Left renal pelvis (tissue), 4 donors: ENCODE results near the gene SPATA20. TPM values are rescaled to one million over a fixed set of nuclear protein-coding genes. Genes with fewer than 3 reads are reported as not detected.

Experiments
- DNase-seq, 4 donors: peaks; one replicate each; pipeline ENCODE4 v3.0.0-alpha.2; 2013; ENCODE audit warnings: low read depth in 4 of 4, low spot score in 3 of 4
- polyA plus RNA-seq, 4 donors: library from polyadenylated mRNA; unstranded; fragments of 120-200 nt; gene quantifications; one replicate each; pipeline ENCODE4 v1.2.1, GENCODE V29; 2013; ENCODE audit not compliant: insufficient read length in 4 of 4

Gene SPATA20
- polyA plus RNA-seq, 4 donors: 29.4 to 70.4 (median 50.9) TPM

DNA sequence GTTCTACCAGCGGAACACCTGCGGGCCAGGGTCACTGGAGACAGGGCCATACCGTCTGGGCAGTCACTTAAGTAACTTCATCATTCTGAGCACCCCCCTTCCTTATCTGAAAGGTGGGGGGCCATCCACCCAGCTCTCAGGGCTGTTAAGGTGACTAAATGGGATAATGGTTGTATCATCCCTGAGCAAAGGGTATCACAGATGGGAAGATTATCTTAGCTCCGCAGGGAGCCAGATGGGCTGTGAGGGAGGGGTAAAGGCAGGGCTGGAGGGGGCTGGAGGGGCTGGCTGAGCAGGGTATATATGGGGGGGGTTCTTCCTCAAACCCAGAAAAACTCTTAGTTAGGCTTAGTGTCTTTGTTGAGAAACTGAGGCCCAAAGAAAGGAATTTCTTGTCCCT, 10.7 kb downstream of the SPATA20 start:
- DNase-seq: no peak

DNA sequence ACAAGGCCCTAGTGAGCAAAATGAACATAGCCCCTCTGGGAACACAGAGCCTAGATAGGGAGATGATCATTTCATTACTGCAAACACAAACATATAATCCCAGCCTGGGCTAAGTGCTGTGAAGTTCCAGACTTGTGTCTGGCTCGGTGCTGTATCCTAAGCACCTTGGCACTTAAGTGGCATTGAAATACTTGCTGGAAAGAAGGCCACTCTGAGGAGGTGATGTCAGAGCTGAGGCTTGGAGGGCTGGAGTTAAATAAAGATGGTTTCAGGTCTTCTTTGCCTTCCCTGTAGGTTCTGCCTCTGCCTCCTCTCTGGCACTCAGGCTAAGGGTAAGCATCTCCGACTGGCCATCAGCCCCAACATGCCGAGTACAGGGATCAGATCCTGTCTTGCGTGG, 11.1 kb downstream of the SPATA20 start:
- DNase-seq: no peak

DNA sequence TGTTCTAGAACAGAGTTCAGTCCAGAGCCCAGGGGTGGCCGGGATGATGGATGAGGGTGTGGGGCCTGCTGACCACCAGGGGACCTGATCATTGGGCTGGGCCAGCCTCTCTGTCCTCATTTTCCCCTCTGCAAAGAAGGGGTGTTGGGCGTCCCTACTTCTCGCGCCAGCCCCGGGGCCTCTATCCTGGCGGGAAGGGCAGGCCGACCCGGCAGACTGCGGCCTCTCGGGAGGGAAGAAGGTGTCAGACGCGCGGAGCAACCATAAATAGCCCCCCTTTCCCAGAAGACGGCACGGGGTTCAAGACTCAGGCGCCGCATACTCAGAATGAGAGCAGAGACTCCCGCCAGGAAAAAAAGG, 11.6 kb downstream of the SPATA20 start:
- DNase-seq: no peak

DNA sequence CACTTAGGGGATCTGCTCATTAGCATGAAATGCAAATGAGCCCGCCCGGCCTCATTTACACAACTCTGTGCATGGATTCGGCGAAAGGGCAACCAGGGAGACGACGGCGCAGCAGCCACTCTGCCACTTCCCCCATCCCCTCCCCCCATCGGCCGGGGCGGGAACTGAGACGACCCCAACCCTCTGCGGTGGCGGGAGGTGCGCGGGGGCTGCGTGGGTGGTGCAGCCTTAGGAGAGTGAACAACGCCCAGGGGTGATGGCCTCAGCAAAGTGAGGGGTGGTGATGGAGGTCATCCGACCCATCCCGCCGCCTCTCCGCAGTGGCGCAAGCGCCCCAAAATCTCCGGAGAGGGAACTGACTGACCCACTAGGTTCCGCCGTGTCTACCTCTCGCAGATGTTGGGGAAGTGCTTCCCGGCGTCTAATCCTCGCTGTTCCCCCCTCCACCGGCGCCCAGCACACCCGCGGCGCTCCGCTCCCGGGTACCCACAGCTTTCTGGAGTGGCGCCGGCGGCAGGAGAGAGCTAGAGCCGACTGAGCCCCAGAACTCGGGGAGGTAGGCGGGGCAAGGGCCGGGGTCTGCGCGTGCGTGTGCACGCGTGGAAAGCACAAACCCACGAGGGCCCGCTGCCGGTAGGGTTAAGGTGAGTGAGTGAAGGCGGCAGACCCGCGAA, 12.1 kb downstream of the SPATA20 start:
- DNase-seq: no peak

DNA sequence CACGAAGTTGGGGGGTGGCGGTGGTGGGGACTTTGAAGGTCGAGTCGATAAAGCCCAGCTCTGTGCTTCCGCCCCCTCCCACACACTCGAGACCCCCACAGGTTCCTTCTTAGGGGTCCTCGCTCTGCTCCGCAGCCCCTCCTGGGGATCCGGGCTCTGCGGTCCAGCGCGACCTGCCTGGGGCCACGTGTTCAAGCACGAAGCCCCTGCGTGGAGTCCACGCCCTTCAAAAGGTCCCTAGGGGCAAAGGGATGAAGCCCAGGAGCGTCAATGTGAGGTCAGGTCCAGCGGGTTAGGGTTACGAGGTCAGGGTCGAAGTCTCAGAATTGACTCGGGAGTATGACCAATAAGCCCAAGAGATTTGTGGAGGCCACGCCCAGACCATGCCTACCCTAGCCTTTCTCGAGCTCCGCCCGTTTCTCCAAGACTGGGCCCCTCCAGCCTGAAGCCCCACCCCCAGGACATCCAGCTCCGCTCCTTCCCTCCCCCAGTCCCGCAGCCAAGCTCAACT, 12.8 kb downstream of the SPATA20 start:
- DNase-seq: no peak

DNA sequence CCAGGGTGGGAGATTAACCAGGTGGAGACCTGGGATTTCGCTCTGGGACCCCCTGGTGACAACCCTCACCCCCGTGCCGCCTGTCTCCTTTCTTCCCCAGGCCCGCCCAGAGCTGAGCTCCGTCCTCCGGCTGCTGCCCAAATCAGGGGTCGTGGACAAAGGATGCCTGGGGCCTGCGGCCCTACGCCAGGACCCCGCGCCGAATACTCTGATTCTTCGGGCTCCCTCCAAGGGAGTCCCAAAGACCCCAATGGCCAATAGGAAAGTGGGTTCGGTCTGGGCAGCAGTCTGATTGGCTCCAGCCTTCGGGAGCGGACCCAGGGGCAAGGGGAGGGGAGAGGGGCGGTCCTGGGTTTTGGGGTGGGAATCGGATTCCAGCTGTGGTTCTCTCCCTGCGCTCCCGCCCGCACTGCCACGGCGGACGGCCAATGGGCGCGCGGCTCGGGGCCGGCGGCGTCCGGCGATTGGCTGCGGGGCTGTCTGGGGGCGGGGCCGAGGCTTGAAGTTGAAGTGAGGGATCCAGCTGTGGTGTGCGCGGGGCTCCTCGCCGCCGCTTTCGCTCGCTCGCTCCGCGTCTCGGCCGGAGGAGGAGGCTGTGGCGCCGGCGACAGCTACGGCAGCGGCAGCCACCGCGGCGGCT, 13.3 kb downstream of the SPATA20 start, which contains the start of gene CACNA1G:
Gene CACNA1G, plus strand, starts transcription at position 531 of the 640 bp plus-strand sequence. CDS start 745 bp downstream, outside the sequence.
- peak; percentile 72 to 84 (median 81) for DNase-seq

DNA sequence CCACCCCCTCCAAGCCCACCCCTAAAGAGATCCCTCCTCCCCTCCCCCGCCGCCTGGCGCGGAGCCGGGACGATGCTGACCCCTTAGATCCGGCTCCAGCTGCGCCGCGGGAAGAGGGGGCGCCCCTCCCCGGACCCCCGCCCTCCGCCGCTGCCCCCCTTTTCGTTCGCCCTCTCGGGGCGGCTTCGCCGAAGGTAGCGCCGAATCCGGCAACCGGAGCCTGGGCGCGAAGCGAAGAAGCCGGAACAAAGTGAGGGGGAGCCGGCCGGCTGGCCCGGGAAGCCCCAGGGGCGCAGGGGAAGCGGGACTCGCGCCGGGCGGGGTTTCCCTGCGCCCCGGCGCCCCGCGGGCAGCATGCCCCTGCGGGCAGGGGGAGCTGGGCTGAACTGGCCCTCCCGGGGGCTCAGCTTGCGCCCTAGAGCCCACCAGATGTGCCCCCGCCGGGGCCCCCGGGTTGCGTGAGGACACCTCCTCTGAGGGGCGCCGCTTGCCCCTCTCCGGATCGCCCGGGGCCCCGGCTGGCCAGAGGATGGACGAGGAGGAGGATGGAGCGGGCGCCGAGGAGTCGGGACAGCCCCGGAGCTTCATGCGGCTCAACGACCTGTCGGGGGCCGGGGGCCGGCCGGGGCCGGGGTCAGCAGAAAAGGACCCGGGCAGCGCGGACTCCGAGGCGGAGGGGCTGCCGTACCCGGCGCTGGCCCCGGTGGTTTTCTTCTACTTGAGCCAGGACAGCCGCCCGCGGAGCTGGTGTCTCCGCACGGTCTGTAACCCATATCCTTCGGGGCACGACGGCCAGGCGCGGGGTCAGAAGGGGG, 14.2 kb downstream of the SPATA20 start:
- no peak for DNase-seq

DNA sequence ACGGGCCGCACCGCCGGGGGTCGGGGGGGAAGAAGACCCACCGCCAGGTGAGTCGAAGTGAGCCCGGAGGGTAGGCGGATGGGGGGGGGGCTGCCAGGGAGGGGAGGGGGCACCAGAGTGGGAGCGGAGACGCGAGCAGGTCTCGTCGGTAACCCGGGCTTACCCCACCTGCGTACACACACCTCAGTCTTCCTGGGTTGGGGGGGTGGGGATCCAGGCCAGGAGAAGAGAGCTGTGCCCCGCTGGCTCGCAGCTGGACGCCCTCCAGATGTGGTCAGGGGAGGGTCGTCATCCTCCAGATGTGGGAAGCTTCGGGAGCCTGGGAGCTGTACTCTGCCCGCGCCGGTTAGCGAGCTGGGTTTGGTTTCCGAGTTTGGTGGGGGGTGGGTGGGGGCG, 14.8 kb downstream of the SPATA20 start:
- no peak for DNase-seq

DNA sequence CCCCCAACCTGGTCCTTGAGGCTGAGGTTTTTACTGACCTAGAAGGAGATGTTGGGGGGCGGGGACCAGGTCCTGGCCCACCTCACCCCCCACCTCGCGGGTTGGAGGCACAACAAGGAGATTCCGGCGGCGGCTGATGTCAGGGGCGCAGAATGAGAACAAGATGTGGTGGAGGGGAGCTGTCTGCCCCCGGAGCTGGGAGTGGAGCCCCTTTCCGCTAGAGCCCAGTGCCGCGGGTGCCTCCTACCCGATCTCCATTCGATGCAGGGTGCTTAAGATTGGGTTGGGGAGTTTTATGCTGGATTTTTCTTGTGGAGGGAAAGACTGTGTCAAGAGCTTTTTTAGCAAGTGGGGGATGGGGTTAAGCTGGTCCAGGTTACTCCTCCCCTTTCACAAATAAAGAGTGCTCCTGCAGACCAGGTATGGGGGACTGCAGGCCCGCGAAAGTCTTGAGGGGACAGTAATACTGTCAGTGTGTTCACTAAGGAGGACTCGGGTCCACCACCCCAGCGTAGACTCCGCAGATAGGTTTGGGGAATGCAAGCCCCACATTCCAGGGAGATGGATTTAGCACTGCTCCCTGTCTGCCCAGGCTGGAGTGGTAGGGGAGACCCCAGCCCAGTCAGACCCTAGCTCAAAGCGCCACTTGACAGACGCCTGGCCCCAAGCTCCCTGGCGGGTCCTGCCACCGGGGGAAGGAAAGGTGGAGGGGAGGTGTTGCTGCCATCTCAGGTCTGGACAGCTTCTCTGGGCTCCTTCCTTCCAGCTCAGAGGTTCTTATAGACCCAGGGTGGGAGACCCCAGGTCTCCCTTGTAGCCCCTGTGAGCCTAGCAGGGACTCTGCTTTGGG, 15.5 kb downstream of the SPATA20 start:
- no peak for DNase-seq

DNA sequence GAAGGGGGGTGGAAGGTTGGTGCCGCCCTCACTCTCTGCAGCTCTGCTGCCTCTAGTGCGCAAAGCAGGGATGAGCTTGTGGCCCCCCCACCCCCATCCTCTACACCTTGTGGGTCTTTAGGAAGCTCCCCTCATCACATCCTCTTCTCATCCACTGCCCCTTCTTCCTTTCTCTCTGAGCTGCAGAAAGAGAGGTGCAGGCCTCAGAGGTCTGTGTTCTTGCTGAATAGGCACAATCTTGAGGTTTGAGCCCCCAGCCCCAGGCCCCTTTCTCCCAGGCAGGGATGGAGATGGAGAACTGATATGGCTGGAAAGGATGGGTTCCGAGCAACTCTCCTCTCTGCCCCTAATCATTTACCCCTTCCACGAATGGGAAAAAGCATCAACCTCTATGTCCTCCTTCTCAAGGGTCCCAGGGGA, 16.1 kb downstream of the SPATA20 start:
- DNase-seq: no peak

DNA sequence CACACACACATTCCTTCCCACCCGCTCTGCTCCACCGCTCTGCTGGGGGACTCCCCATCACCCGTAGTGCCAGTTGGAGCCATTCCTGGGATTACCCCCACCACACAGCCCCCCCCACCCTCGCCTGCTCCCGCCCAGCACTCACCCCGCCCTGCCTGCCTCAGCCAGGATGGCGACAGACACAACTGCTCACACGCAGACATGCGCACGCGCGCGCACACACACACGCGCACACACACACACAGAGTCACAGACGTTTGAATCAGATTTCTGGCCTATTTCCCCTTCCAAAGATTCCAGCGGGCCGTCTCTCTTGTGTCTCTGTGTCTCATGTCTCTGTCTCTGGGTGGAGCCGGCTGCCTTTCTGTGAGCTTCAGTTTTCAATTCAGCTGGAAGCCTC, 17.9 kb downstream of the SPATA20 start:
- no peak for DNase-seq

DNA sequence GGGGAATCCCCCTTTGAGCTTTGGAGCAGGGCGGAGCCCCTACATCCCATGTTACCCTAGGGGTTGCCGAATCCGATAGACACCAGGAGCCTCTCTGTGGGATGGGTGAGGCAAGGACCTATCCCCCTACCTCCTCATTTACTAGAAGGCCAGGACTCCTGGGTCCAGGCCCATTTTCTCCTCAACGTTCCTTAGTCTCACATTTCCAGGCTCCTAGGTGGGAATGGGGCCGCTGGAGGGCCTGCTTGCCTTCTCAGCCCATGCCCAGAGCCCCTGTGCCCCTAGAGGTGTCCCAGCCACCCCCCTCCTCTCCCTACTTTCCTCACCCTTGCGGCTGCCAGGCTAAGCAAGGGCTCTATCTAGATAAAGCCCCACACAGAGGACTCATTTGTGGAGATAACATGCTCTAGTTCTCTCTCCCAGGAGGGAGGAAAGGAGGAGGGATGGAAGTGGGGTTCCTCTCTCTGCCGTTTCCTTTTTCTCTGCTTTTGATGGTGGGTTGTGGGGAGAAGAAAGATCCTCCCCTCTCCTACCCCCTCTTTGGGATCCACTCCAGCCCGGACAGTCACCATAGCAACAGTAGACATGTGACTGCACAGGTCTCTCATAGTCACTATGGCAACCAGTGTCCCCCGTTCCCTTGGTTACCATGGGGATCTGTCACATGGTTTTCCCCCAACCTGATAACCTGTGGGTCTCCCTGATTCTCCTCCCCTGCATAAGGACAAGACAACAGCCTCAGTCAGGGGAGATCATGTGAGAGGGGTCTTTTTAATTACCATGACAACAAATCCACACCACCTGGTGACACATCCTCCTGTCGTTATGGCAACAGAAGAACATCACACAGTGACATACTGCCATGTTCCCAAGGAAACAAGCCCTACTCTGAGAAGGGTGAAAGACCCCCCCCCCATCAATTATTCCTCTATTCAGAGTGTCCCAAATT, 18.7 kb downstream of the SPATA20 start:
- no peak for DNase-seq

DNA sequence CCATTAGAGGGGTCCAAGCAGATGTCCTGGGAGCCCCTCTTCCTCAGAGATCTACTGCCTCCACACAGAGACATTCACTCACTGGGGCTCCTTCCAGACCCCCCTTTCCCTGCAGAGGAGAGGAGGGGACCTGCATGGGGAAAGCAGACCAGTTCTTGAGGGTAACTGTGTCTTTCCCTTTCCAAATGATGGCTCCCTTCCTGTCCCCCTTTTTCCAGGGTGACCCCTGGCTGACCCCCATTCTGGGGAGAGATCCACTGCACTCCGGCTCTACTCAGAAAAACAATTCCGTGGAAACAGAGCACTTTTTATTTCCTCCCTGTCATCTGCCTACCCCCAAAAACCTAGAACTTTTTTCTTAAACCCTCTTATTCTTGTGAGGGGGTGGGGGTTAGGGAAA, 19.9 kb downstream of the SPATA20 start:
- DNase-seq: no peak

DNA sequence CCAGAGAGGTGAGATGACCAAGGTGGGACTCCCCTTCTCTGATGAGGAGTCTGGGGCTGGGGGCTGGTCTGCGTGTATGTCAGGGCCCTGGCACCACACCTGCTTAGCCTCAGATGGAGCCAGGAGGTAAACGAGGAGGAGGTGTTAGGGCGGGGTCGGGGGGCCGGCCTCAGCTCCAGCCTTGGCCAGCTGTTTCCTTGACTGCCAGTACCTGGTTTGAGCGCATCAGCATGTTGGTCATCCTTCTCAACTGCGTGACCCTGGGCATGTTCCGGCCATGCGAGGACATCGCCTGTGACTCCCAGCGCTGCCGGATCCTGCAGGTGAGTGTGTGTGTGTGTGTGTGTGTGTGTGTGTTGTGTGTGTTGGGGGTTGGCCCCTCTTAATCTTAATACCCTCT, 21.7 kb downstream of the SPATA20 start:
- DNase-seq: no peak

DNA sequence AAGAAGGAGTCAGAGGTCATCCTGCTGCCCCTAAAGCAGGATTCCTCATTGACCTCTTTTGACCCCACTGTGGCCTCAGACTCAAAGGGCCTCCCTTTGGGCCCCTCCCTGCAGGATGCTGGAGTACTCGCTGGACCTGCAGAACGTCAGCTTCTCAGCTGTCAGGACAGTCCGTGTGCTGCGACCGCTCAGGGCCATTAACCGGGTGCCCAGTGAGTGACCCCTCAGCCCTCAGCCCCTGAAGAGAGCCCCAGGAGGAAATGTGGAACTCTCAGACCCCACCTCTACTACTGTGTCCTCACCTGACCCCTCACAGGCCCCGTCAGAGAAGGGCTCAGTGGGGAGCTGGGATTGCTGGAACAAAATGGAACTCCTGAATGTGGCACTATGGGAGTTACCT, 22.6 kb downstream of the SPATA20 start:
- DNase-seq: no peak

DNA sequence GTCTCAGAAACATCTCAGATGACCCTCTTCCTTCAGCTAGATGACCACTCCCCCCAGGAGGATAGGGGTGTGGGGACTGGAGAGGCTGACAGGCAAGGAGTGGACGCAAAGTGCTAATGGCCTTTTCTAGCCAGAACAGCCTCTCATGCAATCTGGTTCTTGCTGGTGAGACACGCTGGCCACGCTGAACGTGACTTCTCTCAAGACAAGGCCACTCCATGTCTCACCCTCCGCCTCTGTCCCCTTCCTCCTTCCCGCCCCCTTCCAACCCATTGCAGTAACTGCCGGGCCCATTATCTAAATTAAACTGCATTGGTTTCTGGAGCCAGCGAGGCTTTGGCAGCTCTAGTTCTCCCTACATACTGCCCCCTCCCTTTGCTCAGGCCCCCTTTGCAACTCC, 23.1 kb downstream of the SPATA20 start:
- no peak for DNase-seq

DNA sequence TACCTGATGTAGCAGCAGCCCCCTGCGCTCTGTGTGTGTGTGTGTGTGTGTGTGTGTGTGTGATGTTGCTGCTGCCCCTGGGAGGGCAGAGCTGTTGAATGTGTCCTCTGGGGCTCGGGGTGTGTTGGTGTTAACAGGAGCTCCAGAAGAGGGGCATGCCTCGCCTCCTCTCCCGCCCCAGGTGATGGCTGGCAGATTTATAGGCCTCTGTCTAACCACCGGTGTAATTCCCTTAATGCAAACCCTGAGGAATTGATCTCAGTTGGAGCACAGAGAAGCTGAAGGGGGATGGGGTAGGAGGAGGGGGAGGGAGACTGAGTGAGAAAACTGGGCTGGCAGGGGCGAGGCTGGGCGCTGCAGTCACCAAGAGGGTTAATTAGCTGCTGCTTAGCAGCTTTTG, 23.6 kb downstream of the SPATA20 start:
- DNase-seq: no peak

DNA sequence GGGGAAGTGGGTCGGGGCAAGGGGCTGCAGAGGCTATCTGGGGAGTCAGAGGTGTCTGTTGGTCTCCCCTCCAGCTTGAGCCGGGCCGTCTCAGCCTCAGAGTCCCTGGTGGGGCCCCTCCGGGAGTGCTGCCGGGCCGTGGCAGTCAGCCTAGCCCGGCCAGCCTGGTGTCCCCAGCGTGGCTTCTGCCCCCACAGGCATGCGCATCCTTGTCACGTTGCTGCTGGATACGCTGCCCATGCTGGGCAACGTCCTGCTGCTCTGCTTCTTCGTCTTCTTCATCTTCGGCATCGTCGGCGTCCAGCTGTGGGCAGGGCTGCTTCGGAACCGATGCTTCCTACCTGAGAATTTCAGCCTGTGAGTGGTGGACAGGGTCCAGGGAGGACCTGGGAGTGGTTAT, 24.7 kb downstream of the SPATA20 start:
- DNase-seq: no peak

DNA sequence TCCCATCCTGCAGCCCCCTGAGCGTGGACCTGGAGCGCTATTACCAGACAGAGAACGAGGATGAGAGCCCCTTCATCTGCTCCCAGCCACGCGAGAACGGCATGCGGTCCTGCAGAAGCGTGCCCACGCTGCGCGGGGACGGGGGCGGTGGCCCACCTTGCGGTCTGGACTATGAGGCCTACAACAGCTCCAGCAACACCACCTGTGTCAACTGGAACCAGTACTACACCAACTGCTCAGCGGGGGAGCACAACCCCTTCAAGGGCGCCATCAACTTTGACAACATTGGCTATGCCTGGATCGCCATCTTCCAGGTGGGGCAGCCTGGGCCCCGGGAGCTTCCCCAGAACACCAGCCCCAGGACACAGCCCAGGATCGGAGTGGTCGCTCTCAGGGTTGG, 25.6 kb downstream of the SPATA20 start:
- no peak for DNase-seq
